HAP-1 (cell line): ENCODE data around the gene TYROBP.
"Not testable (repeated sequence)": the region's sequence is repeated elsewhere in the genome, so short reads cannot be mapped to it uniquely, and the experiment has no call there.

Experiments
- DNase-seq, 2 experiments: peaks; one replicate each; pipeline ENCODE4 v3.0.0-alpha.2; 2016 to 2020; ENCODE audit warnings: low spot score in 2 of 2
- H3K27me3 ChIP-seq: fragments of 250-450 bp; sonication (Bioruptor Pico); 2 replicates; pipeline ENCODE4 v1.5.1; 2020; ENCODE audit warnings: low read depth, mild to moderate bottlenecking, moderate library complexity
- H3K36me3 ChIP-seq: fragments of 250-450 bp; sonication (Bioruptor Pico); replicated peaks from 2 replicates; pipeline ENCODE4 v1.5.1; 2020; ENCODE audit warnings: mild to moderate bottlenecking
- H3K4me1 ChIP-seq: fragments of 250-450 bp; sonication (Bioruptor Pico); 2 replicates; pipeline ENCODE4 v1.5.1; 2020; ENCODE audit warnings: mild to moderate bottlenecking
- H3K4me3 ChIP-seq: fragments of 250-450 bp; sonication (Bioruptor Pico); 2 replicates; pipeline ENCODE4 v1.5.1; 2020; ENCODE audit warnings: mild to moderate bottlenecking, moderate library complexity
- H3K9me3 ChIP-seq: fragments of 250-450 bp; sonication (Bioruptor Pico); 2 replicates; pipeline ENCODE4 v1.5.1; 2020; ENCODE audit warnings: mild to moderate bottlenecking, moderate library complexity
- in situ Hi-C: fragments of 300-500 bp; cut with MboI; formaldehyde crosslinking; loops from 3 replicates; pipeline ENCODE4 v1.14.3; 2020; ENCODE audit warnings: low sequenced_read_pairs, inconsistent platforms, mixed read lengths

Gene TYROBP

DNA sequence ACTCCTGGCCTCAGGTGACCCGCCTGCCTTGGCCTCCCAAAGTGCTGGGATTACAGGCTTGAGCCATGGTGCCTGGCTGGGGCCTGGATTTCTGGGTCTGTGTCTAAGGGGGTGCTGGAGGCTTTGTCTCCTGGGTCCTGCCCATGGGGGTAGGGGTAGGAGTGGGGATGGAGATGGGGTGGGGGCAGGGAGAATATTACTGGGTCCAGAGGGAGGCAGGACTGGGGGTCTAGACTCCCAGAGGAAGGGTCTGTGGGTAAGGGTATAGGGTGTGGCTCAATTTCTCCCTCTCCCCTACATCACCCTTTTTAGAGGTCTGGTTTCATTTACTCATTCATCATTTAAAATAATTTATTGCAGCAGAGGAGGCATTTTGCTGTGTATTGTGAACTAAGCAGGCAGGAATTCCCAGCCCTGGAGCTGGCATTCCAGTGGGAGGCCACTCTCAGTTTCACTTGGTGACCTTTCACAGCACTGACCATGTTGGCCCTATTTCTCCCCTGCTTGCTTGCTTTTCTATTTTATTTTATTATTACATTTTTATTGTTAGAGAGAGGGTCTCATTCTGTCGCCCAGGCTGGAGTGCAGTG is 6.9 kb downstream of the TYROBP start:
- no peaks in the 10 kb centered on the region for H3K27me3 ChIP-seq
- in situ Hi-C loops = no loop called here
- DNase-seq = no peak
- peaks cover 7% of the 10 kb centered on the region; the same call in 1 of the 2 replicates for H3K4me1 ChIP-seq
- H3K4me3 ChIP-seq = peak overlapping the region; percentile 83
- H3K9me3 ChIP-seq = no peaks in the 10 kb centered on the region
- H3K36me3 ChIP-seq = peaks cover 14% of the 10 kb centered on the region

DNA sequence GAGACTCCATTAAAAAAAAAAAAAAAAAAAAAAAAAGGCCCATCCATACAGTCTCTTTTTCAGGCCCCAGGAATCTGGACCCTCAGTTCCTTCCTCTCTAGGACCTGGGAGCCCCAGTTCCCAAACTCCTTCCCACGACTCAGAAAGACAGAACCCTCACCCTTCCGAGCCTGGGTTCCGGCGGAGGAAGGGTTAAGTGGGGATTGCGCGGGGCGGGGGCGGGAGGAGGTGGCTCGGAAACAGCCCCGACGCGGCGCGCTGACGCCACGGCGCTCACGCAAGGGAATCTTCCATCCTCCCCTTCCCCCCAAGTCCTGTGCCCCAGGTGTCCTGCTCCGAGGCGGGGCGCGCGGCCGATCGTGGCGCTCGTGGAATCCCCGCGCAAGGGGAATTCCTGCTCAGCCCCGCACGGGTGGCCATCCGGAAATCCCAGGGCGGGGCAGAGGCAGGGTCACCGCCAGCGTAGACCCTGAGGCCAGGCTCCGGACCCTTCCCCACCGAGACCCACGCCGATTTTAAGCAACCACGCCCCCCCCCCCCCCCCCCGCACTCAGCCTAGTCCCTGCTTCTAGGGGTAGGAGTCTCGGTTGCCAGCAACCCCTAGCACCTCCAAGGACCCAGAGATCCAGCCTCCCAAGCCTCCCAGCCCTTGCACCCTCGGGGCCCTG is 8.4 kb downstream of the TYROBP start:
- Histone ChIP-seq H3K9me3 (no peaks in the 10 kb centered on the region), H3K4me3 (peak overlapping the region; percentile 83), H3K4me1 (peaks cover 7% of the 10 kb centered on the region; the same call in 1 of the 2 replicates), H3K27me3 (no peaks in the 10 kb centered on the region), H3K36me3 (peaks cover 26% of the 10 kb centered on the region)
- in situ Hi-C loops = no loop called here
- peak; percentile 77 to 88 for DNase-seq

DNA sequence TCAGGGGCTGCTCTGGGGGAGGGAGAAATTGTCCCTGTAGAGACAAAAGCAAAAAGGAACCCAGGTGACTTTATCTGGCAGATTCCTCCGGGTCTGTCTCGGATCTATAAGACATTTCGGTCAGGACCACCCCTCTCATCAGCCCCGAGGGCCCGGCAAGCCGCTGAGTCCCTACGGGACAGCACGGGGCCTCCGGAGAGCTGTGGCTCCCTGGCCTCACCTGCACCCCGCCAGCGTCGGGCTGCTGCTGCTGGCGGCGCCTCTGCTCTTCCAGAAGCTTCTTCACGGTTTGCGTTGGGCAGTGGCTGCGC is 9.6 kb downstream of the TYROBP start:
- no peak for DNase-seq
- Histone ChIP-seq H3K9me3 (no peaks in the 10 kb centered on the region), H3K27me3 (no peaks in the 10 kb centered on the region), H3K36me3 (peaks cover 38% of the 10 kb centered on the region), H3K4me3 (peak overlapping the region; percentile 83), H3K4me1 (peaks cover 5% of the 10 kb centered on the region; the same call in 1 of the 2 replicates)
- in situ Hi-C loops = no loop called here

DNA sequence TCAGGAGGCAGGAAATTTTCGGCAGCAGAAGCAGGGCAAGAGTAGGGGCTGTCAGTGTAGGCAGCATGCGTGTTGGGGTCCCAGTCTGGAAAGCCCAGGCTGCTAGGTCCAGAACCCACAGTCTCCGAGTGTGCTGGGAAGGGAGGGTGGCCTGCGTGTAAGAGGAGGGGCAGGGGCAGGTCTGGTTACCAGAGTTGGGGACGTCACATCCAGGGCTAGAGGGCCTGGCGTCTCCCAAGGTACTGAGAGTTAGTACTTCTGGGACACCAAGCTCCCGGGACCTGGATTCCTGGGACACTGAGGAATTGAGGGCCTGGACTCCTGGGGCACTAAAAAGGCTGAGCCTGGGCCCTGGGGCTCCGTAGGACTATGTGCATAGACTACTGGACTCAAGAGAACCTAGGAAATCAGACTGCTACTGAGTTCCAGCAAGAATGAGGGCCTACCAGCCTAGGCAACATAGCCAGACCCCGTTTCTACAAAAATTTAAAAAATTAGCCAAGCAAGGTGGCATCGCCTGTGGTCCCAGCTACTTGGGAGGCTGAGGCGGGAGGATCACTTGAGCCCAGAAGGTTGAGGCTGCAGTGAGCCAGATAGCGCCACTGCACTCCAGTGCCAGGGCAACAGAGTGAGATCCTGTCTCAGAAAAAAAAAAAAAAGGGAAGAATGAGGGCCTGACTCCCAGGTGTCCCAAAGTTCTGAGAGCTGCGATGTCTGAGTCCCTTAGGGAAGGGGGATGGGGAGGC is 10.2 kb downstream of the TYROBP start:
- Histone ChIP-seq H3K27me3 (no peaks in the 10 kb centered on the region), H3K36me3 (peaks cover 44% of the 10 kb centered on the region), H3K4me1 (0 out of 2 replicates have a peak, but pooled peaks cover 2% of the 10 kb centered on the region), H3K9me3 (no peaks in the 10 kb centered on the region), H3K4me3 (no peak overlapping the region)
- DNase-seq = no peak
- in situ Hi-C loops = no loop called here

DNA sequence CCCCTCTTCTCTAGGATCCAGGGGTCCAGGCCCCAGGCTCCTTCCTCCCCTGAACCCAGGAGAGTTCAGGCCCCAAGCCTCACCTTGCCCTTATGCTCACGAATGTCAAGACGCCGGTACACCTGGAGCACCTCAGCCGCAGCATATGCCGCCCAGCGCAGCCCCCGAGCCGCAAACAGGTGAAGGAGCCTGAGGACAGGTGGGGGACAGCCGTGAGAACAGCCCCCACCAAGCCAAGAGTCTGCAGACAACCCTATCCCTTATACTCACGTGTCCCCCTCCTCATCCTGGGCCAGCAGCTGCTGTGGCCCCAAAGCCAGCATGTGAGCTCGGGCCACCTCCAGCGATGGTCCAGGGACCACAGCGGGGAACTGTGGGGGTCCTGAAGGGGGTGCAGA is 11.5 kb downstream of the TYROBP start:
- H3K4me3 ChIP-seq = no peak overlapping the region
- DNase-seq = no peak
- peaks cover 48% of the 10 kb centered on the region for H3K36me3 ChIP-seq
- in situ Hi-C loops = no loop called here
- 0 out of 2 replicates have a peak, but pooled peaks cover 2% of the 10 kb centered on the region for H3K4me1 ChIP-seq
- no peaks in the 10 kb centered on the region for H3K27me3 ChIP-seq
- no peaks in the 10 kb centered on the region for H3K9me3 ChIP-seq

DNA sequence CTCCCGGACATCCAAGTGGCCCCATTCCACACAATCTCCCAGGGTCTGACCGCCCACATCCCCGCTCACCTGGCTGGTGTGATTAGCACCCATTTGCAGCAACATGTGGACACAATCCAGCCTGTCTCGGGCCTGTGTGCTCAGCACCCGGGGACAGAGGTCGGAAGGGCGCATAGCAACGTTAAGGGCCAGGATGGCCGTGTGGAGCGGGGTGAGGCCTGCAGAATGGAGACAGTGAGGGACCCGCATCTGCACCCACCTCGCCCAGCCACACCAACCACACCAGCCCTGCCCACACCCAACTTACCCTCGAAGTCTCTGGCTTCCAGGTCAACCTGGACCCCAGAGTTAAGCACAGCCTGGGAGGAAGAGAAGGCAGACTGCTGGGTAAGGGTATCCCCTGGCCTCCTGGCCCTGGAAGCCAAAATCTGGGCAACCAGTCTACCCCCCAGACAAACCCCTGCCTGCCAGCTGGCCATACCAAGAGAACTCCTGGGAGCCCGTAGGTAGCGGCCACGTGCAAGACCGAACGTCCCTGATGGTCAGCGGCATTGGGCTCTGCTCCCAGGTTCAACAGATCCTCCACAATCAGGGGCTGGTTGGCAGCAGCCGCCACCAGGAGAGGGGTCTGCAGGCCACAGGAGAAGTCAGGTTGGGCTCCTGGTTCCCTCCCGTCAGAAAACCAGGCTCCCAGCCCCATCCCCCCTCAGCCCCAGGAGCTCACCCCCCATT is 12.0 kb downstream of the TYROBP start:
- peaks cover 50% of the 10 kb centered on the region for H3K36me3 ChIP-seq

DNA sequence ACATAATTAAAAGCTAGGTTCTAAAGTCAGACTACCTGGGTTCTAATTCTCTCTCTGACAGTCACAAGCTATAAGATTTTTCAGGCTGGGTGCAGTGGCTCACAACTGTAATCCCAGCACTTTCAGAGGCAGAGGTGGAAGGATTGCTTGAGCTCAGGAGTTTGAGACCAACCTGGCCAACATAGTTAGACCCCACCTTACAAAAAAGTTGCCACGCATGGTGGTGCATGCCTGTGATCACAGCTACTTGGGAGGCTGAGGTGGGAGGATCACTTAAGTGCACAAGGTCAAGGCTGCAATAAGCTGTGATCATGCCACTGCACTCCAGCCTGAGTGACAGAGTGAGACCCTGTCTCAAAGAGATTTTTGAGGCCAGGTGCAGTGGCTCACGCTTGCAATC is 13.8 kb downstream of the TYROBP start:
- Histone ChIP-seq H3K27me3 (no peaks in the 10 kb centered on the region), H3K4me3 (no peak overlapping the region), H3K4me1 (no peaks in the 10 kb centered on the region), H3K36me3 (peaks cover 64% of the 10 kb centered on the region), H3K9me3 (no peaks in the 10 kb centered on the region)
- in situ Hi-C loops = no loop called here
- DNase-seq = no peak

More for the DNA sequence above, 12.0 kb downstream of the TYROBP start:
- in situ Hi-C loops = no loop called here
- DNase-seq = no peak
- Histone ChIP-seq H3K4me3 (no peak overlapping the region), H3K9me3 (no peaks in the 10 kb centered on the region), H3K27me3 (no peaks in the 10 kb centered on the region), H3K4me1 (0 out of 2 replicates have a peak, but pooled peaks cover 2% of the 10 kb centered on the region)

DNA sequence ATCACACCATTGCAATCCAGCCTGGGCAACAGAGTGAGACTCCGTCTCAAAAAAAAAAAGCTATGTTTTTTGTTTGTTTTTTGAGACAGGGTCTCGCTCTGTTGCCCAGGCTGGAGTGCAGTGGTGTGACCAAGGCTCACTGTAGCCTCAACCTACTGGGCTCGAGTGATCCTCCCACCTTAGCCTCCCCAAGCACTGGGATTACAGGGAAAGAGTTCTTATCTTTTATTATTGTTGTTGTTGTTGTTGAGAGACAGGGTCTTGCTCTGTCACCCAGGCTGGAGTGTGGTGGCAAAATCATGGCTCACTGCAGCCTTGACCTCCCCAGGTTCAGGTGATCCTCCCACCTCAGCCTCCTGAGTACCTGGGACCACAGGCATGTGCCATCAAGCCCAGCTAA is 16.3 kb downstream of the TYROBP start:
- DNase-seq, H3K27me3 ChIP-seq, H3K9me3 ChIP-seq, in situ Hi-C loops, H3K4me3 ChIP-seq, H3K4me1 ChIP-seq: not testable (repeated sequence)
- peaks cover 67% of the 10 kb centered on the region for H3K36me3 ChIP-seq

DNA sequence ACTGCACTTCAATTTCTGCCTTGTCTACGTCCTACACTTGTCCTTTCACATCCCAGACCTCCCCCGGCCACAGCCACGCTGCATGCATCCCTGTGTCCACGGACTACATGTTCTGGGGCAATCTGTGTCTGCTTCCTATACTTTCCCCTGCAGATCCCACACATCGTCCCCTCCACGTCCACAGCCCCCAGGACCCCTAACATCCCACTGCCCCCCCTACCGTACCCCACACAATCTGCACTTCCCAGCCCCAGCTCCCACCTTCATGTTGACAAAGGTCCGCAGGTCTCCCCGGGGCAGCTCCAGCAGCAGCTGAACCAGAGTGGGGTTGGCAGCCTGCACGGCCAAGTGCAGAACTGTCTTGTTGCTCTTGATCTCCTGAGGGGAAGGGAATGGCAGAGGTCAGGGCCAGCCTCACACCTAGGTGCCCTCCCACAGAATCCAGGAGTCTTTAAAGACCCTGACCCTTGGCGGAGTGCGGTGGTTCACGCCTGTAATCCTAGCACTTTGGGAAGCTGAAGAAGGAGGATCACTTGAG is 17.9 kb downstream of the TYROBP start:
- in situ Hi-C loops = no loop called here
- Histone ChIP-seq H3K4me1 (no peaks in the 10 kb centered on the region), H3K4me3 (no peak overlapping the region), H3K9me3 (no peaks in the 10 kb centered on the region), H3K27me3 (no peaks in the 10 kb centered on the region), H3K36me3 (peaks cover 57% of the 10 kb centered on the region)
- DNase-seq = no peak

DNA sequence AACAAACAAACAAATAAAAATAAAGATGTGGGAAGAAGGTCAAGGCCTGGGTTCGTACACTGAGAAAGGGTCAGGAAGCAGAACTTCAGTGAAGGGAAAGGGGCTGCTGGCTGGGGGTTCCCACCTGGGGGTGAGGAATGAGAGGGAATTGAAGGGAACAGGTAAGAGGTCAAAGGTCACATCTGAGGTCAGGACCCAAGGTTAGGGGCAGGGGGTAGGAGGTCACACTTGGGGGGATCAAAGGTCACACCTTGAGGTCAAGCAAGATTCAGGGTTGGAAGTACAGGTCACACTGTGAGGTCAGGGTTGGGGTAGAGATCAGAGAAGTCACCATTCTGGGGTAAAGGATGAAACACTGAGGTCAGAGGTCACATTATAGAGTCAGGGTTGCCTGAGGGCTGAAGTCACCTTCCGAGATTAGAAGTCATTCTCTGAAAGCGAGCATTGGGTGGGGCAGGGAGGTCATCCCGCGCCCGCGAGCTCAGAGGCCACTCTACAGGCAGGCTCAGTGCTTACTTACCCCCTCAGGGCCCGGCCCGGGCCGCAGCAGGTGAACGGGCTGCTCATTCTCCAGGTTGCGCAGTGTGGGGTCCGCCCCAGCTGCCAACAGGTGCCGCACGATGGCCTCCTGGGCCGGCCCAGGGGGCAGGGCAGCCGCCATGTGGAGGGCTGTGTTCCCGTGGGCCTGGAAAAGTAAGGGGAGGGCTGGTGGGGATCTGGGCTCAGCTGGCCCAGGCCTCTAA is 18.6 kb downstream of the TYROBP start:
- Histone ChIP-seq H3K4me1 (no peaks in the 10 kb centered on the region), H3K27me3 (no peaks in the 10 kb centered on the region), H3K36me3 (peaks cover 51% of the 10 kb centered on the region), H3K4me3 (no peak overlapping the region), H3K9me3 (no peaks in the 10 kb centered on the region)
- DNase-seq = no peak
- in situ Hi-C loops = no loop called here

DNA sequence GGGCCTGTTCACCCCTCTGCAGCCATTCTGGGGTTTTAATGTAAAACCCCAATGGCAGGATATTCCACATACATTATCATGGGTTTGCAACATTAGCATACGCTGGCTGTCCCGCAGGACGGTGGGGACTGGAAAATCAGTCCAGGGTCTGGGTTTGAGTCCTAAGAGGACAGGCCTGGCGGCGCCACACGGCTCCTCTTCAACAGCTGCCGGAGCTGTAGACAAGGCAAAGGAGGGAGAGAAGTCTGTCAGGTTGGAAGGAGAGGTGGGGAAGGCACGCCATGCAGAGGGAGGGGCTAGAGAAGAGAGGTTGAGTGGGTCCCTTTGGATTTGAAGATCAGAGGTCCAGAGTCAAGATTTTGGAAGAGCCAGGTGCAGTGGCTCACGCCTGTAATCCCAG is 19.7 kb downstream of the TYROBP start:
- no peak overlapping the region for H3K4me3 ChIP-seq
- no peaks in the 10 kb centered on the region for H3K4me1 ChIP-seq
- in situ Hi-C loops = no loop called here
- no peak for DNase-seq
- peaks cover 39% of the 10 kb centered on the region for H3K36me3 ChIP-seq
- H3K9me3 ChIP-seq = no peaks in the 10 kb centered on the region
- H3K27me3 ChIP-seq = no peaks in the 10 kb centered on the region

DNA sequence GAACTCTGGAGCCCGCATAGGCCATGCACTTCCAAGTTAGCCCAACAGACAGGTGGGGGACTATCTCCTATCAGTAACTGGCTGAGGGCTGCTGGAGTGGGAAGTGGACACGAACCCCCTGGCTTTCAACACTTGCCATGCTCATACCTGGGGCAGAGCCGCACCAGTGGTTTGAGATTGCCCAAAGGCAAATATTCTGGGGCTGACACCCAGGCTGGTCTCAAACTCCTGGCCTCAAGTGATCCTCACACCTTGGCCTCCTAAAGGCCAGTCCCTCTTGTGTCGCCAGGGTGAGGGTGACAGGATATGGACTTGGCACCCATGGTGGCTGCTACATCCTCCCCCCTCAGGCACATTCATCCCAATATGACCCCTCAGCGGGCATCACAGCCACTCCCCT is 20.9 kb downstream of the TYROBP start:
- Histone ChIP-seq H3K4me3 (no peak overlapping the region), H3K27me3 (no peaks in the 10 kb centered on the region), H3K4me1 (no peaks in the 10 kb centered on the region), H3K36me3 (peaks cover 30% of the 10 kb centered on the region), H3K9me3 (no peaks in the 10 kb centered on the region)
- in situ Hi-C loops = no loop called here
- no peak for DNase-seq

DNA sequence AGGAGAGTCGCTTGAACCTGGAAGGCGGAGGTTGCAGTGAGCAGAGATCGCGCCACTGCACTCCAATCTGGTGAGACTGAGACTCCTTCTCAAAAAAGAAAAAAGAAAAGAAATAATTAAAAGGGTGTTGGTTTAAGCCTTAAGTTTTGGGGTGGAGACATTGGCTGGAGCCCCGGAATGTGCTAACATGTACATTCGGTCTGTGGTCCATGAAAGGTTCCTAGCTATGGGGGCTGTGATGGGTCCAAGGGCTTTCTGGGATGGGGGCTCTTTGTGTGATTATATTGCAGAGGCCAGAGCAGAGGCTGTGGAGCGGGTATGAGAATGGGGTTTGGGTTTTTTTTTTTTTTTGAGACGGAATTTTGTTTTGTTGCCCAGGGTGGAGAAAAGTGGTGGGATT is 22.2 kb downstream of the TYROBP start:
- DNase-seq = no peak
- in situ Hi-C loops = no loop called here
- H3K4me1 ChIP-seq = no peaks in the 10 kb centered on the region
- no peaks in the 10 kb centered on the region for H3K27me3 ChIP-seq
- no peak overlapping the region for H3K4me3 ChIP-seq
- no peaks in the 10 kb centered on the region for H3K9me3 ChIP-seq
- H3K36me3 ChIP-seq = peaks cover 26% of the 10 kb centered on the region
